Heart left ventricle (tissue), 16 donors: ENCODE data around the gene VAT1. TPM values are rescaled to one million over a fixed set of nuclear protein-coding genes. Genes with fewer than 3 reads are reported as not detected.

Experiments used
- ATAC-seq, 4 donors: fragments of 200-7000 bp; cut with Tn5 transposase; one replicate each; pipeline ENCODE4 v1.9.1; 2020 to 2022; ENCODE audit warnings: moderate library complexity in 4 of 4, mild to moderate bottlenecking in 3 of 4, moderate number of reproducible peaks in 1 of 4
- DNase-seq, 5 donors: peaks; one replicate each; pipeline ENCODE4 v3.0.0-alpha.2; 2020
- H3K27ac ChIP-seq, 12 donors: fragments of 200-600 bp; sonication (generic) in 4 of 12; one replicate each; pipeline versions ENCODE4 v1.5.0 to v1.8.0; 2016 to 2022; ENCODE audit warnings: mild to moderate bottlenecking in 2 of 12
- H3K27me3 ChIP-seq, 9 donors: fragments of 200-600 bp; sonication (generic) in 2 of 9; one replicate each; pipeline versions ENCODE4 v1.5.1 to v1.8.0; 2016 to 2022; ENCODE audit warnings: mild to moderate bottlenecking in 3 of 9
- H3K36me3 ChIP-seq, 9 donors: fragments of 200-600 bp; sonication (generic) in 2 of 9; one replicate each; pipeline versions ENCODE4 v1.5.0 to v1.8.0; 2018 to 2022; ENCODE audit warnings: mild to moderate bottlenecking in 2 of 9
- H3K4me1 ChIP-seq, 12 donors: fragments of 200-600 bp; sonication (generic) in 4 of 12; one replicate each; pipeline versions ENCODE4 v1.5.0 to v1.8.0; 2016 to 2022; ENCODE audit warnings: mild to moderate bottlenecking in 3 of 12
- H3K4me3 ChIP-seq, 12 donors: fragments of 200-600 bp; sonication (generic) in 4 of 12; one replicate each; pipeline versions ENCODE4 v1.5.0 to v1.8.0; 2017 to 2022; ENCODE audit warnings: mild to moderate bottlenecking in 9 of 12, moderate library complexity in 4 of 12
- H3K9me3 ChIP-seq, 12 donors: fragments of 200-600 bp; sonication (generic) in 4 of 12; one replicate each; pipeline versions ENCODE4 v1.5.0 to v1.8.0; 2016 to 2022; ENCODE audit warnings: mild to moderate bottlenecking in 1 of 12
- CTCF ChIP-seq, 12 donors: fragments of 200-600 bp; sonication (generic) in 4 of 12; IDR thresholded peaks; one replicate each; pipeline versions ENCODE4 v1.5.0 to v1.8.0; 2018 to 2022; ENCODE audit warnings: antibody characterized with exemption in 12 of 12, mild to moderate bottlenecking in 5 of 12
- POLR2A ChIP-seq, 2 donors: fragments of 450-650 bp; IDR thresholded peaks; one replicate each; pipeline ENCODE4 v1.6.1; 2017; ENCODE audit warnings: antibody characterized with exemption in 2 of 2, mild to moderate bottlenecking in 2 of 2, moderate library complexity in 2 of 2
- WGBS, 4 donors: extraction: QIAGEN DNeasy Blood & Tissue Kit in 2 of 4; methylation state at CpG; one replicate each; pipeline versions ENCODE4 v1.1.5 to v1.1.7; 2013 to 2018; 5-methylcytosine and 5-hydroxymethylcytosine counted together
- intact Hi-C, 10 donors: fragments of 100-400 bp; cut with DNase I; formaldehyde crosslinking; loops; one replicate each; pipeline versions ENCODE4 v1.11.1 to v1.14.2; 2022
- polyA plus RNA-seq, 2 donors: library from polyadenylated mRNA; stranded (reverse); fragments of 200-250 nt; gene quantifications; one replicate each; pipeline ENCODE4 v1.2.3, GENCODE V29; 2013
- total RNA-seq, 9 donors: library from RNA; depleted of rRNA in 2 of 9; stranded (reverse); fragments of >200 nt in 2 of 9; fragmentation: NEBNext Ultra II Directional in 3 of 9; extraction: Animal tissue kit (Norgen Biotek cat#: 25700) in 3 of 9; gene quantifications; one replicate each; pipeline versions ENCODE4 v1.1.0 to v1.2.4, GENCODE V29; 2016 to 2023
- donor health status: ischemic (EF 13 %, LVEDD 7.1; RV severe dilation, severe dysfunction).
- donor health status: healthy with polysubstance abuse.
- donor health status: DM: no; HTN: yes; CAD: no.
- donor health status: DM: no; HTN: no; CAD: no.
- donor health status: ischemic (EF 25% LVEDD 6.9; RV normal size, moderate dysfunction).
- donor health status: ischemic (EF 25% LVEDD 5.7; RV mildly dilated, moderate dysfunction).
- donor health status: healthy.
- donor health status: DM: yes; HTN: yes; CAD: no.
- donor health status: ischemic (EF 35%, LVEDD 5.7; RV mildly dilated, moderate dysfunction).
- donor health status: nonischemic (EF 11% LVEDD 7.7; RV severe dilation, severe dysfunction).
- donor health status: DM: yes; HTN: yes; CAD: no.
- donor health status: PGD.
- donor health status: ischemic (EF 29% LVEDD 5.4; RV normal size, mild dysfunction).
- donor health status: nonischemic (EF 23%, LVEDD 6.1; RV moderate dilation, normal function).

Gene VAT1
- total and polyA plus RNA-seq, 11 donors, result 64.5 to 138 (median 92.0) TPM

DNA sequence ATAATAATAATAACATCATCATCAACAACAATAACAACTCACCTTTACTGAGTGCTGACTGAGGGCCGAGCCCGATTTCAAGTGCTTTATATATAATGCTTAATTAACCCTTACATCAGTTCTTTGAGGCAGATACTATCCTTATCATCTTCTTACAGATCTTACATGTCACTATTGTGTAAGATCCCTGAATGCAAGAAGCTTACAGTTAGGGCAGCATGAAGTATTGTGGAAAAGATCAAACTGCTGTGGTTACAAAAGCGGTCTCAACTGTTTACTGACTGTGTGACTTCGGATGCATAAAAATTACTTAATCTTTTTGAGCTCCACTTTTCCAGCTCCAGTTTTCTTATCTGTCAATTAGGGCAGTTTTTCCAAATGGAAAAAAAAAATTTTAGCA lies 3.3 kb downstream of the VAT1 start:
- Histone ChIP-seq H3K27ac (peak overlapping the region in 11 of 12 donors; percentile 13 to 95 (median 90)), H3K4me1 (peaks cover 6 to 69% (median 58%) of the 10 kb centered on the region in 12 donors), H3K36me3 (peaks cover 0 to 47% (median 30%) of the 10 kb centered on the region in 9 donors), H3K9me3 (no peaks in the 10 kb centered on the region), H3K27me3 (no peaks in the 10 kb centered on the region), H3K4me3 (peak overlapping the region in 2 of 12 donors; percentile 83 to 94)
- ATAC-seq (no peak), DNase-seq (no peak)
- intact Hi-C loops, result loop anchor here in 2 of 10 donors (5.0 to 10.0 kb wide), 2 partner anchors 136 to 148 kb away; no protein-coding TSS in a partner anchor
- TF ChIP-seq POLR2A (IDR thresholded peaks at IDR 0.05) (no peak), CTCF (IDR thresholded peaks at IDR 0.05) (no peak)
- WGBS, 4 donors, result 38 to 47% (median 42%) methylated on average over 4 of the region's 4 CpGs

- Histone ChIP-seq H3K9me3 (no peaks in the 10 kb centered on the region), H3K27me3 (no peaks in the 10 kb centered on the region), H3K36me3 (peaks cover 0 to 53% (median 32%) of the 10 kb centered on the region in 9 donors), H3K4me3 (no peak overlapping the region), H3K27ac (peak overlapping the region in 7 of 12 donors; percentile 3 to 95 (median 91)), H3K4me1 (peaks cover 6 to 76% (median 63%) of the 10 kb centered on the region in 12 donors)
- ATAC-seq, result no peak
- 53 to 69% (median 59%) methylated on average over 19 of the region's 19 CpGs for WGBS, 4 donors
- TF ChIP-seq CTCF (IDR thresholded peaks at IDR 0.05), result no peak
- no peak for TF ChIP-seq POLR2A (IDR thresholded peaks at IDR 0.05)
- intact Hi-C loops, result loop anchor here in 2 of 10 donors (5.0 to 10.0 kb wide), 2 partner anchors 137 to 149 kb away; no protein-coding TSS in a partner anchor
- DNase-seq, result no peak
Measured at GRCh38 chr17:43018008-43018853, 4.0 kb downstream of the VAT1 start.

DNA sequence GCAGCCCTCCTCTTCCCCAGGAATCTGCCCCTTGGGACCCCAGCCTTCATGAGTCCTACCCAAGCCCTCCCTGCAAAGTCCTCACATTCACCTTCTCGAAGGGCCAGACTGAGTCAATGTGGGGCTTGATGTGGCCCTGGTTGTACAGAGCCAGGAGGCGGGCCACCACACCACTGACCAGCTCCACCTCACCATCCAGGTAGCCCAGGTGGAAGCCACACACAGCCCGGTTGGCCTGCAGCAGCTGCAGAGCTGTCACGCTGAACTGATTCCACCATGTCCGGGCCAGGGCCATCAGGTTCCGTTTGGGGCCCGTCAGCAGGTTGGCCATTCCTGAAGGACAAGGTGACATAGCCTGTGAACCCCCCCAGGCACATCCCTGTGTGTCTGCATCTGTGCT lies 6.0 kb downstream of the VAT1 start:
- H3K36me3 ChIP-seq, result peaks cover 0 to 68% (median 44%) of the 10 kb centered on the region in 9 donors

More for the DNA sequence above, 6.0 kb downstream of the VAT1 start:
- H3K4me1 ChIP-seq, result peaks cover 6 to 89% (median 75%) of the 10 kb centered on the region in 12 donors
- intact Hi-C loops, result loop anchor here in 2 of 10 donors (5.0 to 10.0 kb wide), 2 partner anchors 139 to 151 kb away; no protein-coding TSS in a partner anchor
- TF ChIP-seq POLR2A (IDR thresholded peaks at IDR 0.05) (no peak), CTCF (IDR thresholded peaks at IDR 0.05) (no peak)
- H3K27me3 ChIP-seq, result no peaks in the 10 kb centered on the region
- peak overlapping the region in 1 of 12 donors; percentile 6 for H3K4me3 ChIP-seq
- H3K9me3 ChIP-seq, result no peaks in the 10 kb centered on the region
- no peak for DNase-seq
- peak overlapping the region in 11 of 12 donors; percentile 30 to 82 (median 71) for H3K27ac ChIP-seq
- WGBS, 4 donors, result 85 to 93% (median 89%) methylated on average over 6 to 7 of the region's 7 CpGs
- no peak for ATAC-seq
